NOMO-1 treated with dmso at 0.1 percent for 144 hours (cell line): ENCODE measurements around the gene CHMP1B.
"Not testable (repeated sequence)": the region's sequence is repeated elsewhere in the genome, so short reads cannot be mapped to it uniquely, and the experiment has no call there.

Source experiments
- DNase-seq: peaks from one replicate; lab custom pipeline; 2025; ENCODE audit not compliant: unreplicated experiment; lab: John Stamatoyannopoulos, UW

Gene CHMP1B

GRCh38 chr18:11839556-11839955 lies 11.7 kb upstream of the CHMP1B start:
- DNase-seq: no peak

GRCh38 chr18:11840493-11840892 lies 10.7 kb upstream of the CHMP1B start:
- DNase-seq: no peak

- DNase-seq: no peak
Measured at GRCh38 chr18:11842562-11842961, 8.7 kb upstream of the CHMP1B start.

DNA sequence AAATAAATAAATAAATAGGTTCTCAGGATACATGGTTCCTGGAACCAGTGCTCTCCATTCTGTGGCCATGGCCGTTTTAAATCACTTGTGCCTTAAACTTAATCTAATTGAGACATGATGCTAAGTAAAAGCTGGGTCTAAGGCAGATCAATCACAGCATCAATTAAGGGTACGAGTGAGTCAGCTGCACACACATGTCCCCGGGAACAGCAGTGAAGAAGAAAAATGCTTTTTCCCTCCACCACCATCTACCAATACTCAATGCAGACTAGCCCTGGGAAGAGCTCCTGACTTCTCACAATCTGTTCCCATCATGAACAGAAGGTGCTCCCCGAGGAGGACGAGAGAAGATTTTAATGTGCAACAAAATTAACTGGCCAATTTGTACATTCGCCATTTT lies 6.8 kb upstream of the CHMP1B start:
- no peak for DNase-seq

GRCh38 chr18:11845654-11846053 lies 5.6 kb upstream of the CHMP1B start:
- DNase-seq: no peak

GRCh38 chr18:11847811-11848210 lies 3.4 kb upstream of the CHMP1B start:
- no peak for DNase-seq

DNA sequence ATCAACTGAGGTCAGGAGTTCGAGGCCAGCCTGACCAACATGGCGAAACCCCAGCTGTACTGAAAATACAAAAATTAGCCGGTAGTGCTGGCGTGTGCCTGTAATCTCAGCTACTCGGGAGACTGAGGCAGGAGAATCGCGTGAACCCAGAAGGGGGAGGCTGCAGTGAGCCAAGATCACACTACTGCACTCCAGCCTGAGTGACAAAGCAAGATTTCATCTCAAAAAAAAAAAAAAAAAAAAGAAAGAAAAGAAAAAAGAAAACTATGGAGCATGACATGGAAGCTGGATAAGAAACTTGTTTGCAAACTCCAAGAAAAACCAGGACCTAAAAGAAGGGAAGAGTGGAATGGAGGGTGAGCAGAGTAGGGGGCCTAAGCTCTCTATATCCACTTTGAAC lies 1.9 kb upstream of the CHMP1B start:
- DNase-seq: no peak

- DNase-seq: peak; percentile 17
Measured at GRCh38 chr18:11849841-11850634, 1.2 kb upstream of the CHMP1B start.

- no peak for DNase-seq
Measured at GRCh38 chr18:11850821-11851145, 430 bp upstream of the CHMP1B start.

GRCh38 chr18:11851806-11852337 lies 659 bp downstream of the CHMP1B start:
- no peak for DNase-seq

DNA sequence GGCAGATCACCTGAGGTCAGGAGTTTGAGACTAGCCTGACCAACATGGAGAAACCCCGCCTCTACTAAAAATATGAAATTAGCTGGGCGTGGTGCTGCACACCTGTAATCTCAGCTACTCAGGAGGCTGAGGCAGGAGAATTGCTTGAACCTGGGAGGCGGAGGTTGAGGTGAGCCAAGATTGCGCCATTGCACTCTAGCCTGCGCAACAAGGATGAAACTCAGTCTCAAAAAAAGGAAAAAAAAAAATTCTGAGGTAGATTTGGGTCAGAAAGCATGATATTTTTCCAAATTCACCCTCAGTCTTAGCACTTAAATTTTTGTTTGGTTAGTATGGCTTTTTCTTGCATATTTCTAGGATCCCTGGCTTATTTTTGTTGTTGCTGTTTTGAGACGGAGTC lies 3.3 kb downstream of the CHMP1B start:
- DNase-seq: not testable (repeated sequence)

DNA sequence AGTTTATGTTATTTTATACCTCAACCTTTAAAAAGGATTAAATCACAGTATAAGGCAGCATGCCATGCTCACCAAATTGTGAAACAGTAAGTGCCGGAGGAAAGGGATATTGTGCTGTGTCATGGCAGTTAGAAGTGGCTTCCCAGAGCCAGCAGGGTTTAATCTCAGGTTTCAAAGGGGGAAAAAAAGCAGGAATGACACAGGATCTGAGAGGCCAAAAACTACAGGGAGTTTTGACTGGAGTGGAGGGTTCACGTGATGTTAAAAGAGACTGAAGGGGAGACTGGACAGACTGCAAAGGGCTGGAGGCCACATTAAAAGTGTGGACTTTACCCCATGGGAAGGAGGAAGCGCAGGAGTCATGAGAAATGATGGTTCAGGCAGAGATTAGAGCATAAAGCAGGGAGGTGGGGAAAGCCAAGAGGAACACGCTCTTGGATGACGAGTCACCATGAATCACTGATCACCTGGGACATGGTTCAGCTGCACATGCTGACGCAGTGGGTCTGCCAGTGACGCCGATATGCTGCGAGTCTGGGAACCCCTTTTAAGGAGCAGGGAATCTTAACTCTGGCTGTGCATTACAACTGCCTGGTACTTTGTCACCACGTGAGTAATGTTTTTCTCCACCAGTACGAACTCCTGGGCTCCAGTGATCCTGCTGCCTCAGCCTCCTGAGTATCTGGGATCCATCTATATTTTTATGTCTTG lies 6.1 kb downstream of the CHMP1B start:
- peak; percentile 14 for DNase-seq

DNA sequence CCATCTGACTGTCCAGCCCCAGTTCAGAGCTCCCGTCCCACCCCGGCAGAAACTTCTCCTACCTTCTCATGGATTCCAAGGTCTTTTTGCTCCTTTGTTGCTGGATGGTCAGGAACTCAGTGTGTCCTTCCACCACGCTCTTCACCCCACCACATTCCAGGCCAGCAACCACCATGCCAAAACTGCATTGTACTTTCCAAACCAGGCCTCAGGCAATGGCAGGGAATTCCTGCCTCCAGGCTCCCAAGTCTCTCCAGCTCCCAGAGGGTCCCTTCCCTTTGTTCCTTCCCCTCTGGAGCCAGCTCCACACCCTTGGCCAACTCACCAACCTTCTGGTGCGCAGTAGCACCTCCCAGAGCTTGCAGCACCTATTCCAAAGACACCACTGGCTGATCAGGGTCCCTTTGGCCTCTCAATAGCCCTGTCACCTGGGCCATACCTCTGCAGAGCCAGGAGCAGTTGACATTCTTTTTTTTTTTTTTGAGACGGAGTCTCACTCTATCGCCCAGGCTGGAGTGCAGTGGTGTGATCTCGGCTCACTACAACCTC lies 8.1 kb downstream of the CHMP1B start:
- no peak for DNase-seq

DNA sequence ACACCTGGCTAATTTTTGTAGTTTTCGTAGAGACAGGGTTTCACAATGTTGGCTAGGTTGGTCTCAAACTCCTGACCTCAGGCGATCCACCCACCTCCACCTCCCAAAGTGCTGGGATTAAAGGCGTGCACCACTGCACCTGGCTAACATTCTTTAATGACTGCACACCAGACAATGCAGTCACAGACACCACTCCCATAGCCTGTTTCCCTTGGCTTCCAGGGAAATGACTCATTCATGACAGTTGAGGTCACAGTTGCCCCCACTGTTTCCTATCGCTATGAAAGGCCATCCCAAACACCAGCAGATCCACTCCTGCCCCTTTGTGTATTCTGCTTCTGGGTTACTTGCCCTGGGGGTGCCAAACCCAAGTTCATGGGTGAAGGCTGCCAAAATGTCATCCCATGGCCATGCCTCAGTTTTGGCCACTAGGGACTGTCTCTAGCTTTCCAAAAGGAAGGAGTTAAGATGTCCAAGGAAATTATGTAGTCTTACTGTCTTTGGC lies 8.7 kb downstream of the CHMP1B start:
- no peak for DNase-seq

- no peak for DNase-seq
Measured at GRCh38 chr18:11860594-11861450, 9.6 kb downstream of the CHMP1B start.

GRCh38 chr18:11861583-11862288 lies 10.5 kb downstream of the CHMP1B start:
- DNase-seq: no peak

- DNase-seq: no peak
Measured at GRCh38 chr18:11862468-11863137, 11.4 kb downstream of the CHMP1B start.

GRCh38 chr18:11864471-11864870 lies 13.3 kb downstream of the CHMP1B start:
- DNase-seq: no peak

GRCh38 chr18:11865071-11865470 lies 13.9 kb downstream of the CHMP1B start:
- no peak for DNase-seq

DNA sequence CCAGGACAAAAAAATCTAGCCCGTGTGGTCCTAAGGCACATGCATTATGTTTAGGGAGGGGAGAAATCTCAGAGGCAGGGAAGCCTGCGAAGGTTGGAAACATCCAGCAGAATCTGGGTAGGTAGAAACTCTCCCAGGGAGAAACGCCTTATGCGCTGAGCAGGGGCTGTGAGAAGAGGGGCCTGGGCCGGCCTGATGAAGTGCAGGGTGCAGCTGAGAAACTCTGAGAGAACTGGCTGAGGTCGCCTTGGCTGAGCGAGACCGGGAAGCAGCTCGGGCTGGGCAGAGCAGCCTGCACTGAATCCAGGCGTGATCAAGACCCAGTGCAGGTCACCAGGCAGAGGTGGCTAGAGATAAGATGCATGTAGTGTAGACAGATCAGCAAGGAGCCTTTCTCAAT lies 15.1 kb downstream of the CHMP1B start:
- no peak for DNase-seq
